Fibroblast of skin of right biceps (primary cell): Measurements from ENCODE around the gene DENND5B.
"Not testable (repeated sequence)": the region's sequence is repeated elsewhere in the genome, so short reads cannot be mapped to it uniquely, and the experiment has no call there.

Source experiments
- DNase-seq: peaks from one replicate; pipeline ENCODE4 v3.0.0-alpha.2; 2013

Gene DENND5B

GRCh38 chr12:31550590-31550989, 40.3 kb downstream of the DENND5B start:
- DNase-seq = not testable (repeated sequence)

GRCh38 chr12:31536672-31537071, 54.3 kb downstream of the DENND5B start:
- no peak for DNase-seq

GRCh38 chr12:31533470-31533869, 57.5 kb downstream of the DENND5B start:
- DNase-seq = no peak

GRCh38 chr12:31531893-31532292, 59.0 kb downstream of the DENND5B start:
- peak; percentile 20 for DNase-seq

- no peak for DNase-seq
Observed at GRCh38 chr12:31528095-31528494, 62.8 kb downstream of the DENND5B start.

- no peak for DNase-seq
Observed at GRCh38 chr12:31527083-31527482, 63.9 kb downstream of the DENND5B start.

GRCh38 chr12:31526158-31526546, 64.8 kb downstream of the DENND5B start:
- no peak for DNase-seq

- DNase-seq = no peak
Observed at GRCh38 chr12:31525496-31526157, 65.3 kb downstream of the DENND5B start.

- peak; percentile 62 for DNase-seq
Observed at GRCh38 chr12:31524791-31525495, 66.0 kb downstream of the DENND5B start.

- DNase-seq = no peak
Observed at GRCh38 chr12:31523306-31523705, 67.6 kb downstream of the DENND5B start.

- no peak for DNase-seq
Observed at GRCh38 chr12:31522607-31523006, 68.3 kb downstream of the DENND5B start.

GRCh38 chr12:31521964-31522363, 69.0 kb downstream of the DENND5B start:
- DNase-seq = no peak

GRCh38 chr12:31519511-31519910, 71.4 kb downstream of the DENND5B start:
- no peak for DNase-seq

GRCh38 chr12:31518680-31519227, 72.2 kb downstream of the DENND5B start:
- DNase-seq = peak; percentile 100

GRCh38 chr12:31517994-31518393, 72.9 kb downstream of the DENND5B start:
- DNase-seq = peak; percentile 34

GRCh38 chr12:31516702-31517101, 74.2 kb downstream of the DENND5B start:
- DNase-seq = no peak

GRCh38 chr12:31514912-31515311, 76.0 kb downstream of the DENND5B start:
- no peak for DNase-seq

- peak; percentile 38 for DNase-seq
Observed at GRCh38 chr12:31510034-31510433, 80.9 kb downstream of the DENND5B start.

GRCh38 chr12:31508436-31509150, 82.3 kb downstream of the DENND5B start:
- DNase-seq = no peak

- peak; percentile 52 for DNase-seq
Observed at GRCh38 chr12:31507966-31508365, 83.0 kb downstream of the DENND5B start.

- peak; percentile 91 for DNase-seq
Observed at GRCh38 chr12:31506515-31507306, 84.2 kb downstream of the DENND5B start.

GRCh38 chr12:31504625-31505222, 86.2 kb downstream of the DENND5B start:
- DNase-seq = no peak
